NCI-H1105 (cell line): ENCODE data around the gene CCDC102A.

Experiments
- DNase-seq: peaks from one replicate; lab custom pipeline; 2025; lab: John Stamatoyannopoulos, UW

Gene CCDC102A

DNA sequence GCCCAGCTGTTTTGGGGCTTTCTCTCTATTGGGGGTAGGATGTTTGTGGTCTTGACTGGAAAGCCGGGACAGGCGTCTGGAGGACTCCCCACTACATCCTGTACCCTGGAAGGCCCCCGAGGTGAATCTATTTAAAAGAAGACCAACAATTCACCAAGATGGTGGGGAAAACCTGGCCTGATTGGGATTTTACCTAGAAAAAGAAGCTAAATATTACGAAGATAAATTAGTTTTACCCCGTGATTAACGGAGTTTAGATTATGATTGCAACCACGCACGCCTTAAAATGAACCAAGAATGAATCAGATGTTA lies 779 bp upstream of the CCDC102A start:
- no peak for DNase-seq

DNA sequence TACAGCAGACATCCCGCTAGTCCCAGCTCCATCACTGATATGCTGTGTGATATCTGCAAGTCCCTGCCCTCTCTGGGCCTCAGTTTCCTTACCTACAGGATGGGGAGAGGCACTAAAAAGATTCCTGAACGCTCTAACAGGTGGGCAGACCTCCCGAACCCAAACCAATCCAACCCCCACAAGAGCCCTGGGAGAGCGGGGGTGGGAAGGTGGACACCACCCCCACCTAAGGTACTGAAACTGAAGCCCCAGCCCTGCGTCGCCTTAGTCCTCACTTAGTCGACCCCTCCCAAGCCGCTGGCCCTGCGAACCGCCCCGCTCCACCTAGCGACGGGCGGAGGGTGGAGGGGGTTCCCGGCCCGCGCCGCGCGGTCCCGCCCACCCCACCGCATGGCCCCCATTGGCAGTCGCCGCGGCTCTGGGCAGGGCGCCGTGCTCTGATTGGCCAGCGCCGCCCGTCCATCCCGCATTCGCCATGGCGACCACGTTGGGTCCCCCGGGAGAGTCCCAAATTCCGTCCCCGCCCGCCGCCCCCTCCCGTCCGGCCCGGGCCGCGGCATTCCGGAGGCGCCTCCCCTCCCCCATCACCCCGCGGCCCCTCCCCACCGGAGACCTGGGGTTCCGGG lies 578 bp downstream of the CCDC102A start:
- peak; percentile 44 for DNase-seq

DNA sequence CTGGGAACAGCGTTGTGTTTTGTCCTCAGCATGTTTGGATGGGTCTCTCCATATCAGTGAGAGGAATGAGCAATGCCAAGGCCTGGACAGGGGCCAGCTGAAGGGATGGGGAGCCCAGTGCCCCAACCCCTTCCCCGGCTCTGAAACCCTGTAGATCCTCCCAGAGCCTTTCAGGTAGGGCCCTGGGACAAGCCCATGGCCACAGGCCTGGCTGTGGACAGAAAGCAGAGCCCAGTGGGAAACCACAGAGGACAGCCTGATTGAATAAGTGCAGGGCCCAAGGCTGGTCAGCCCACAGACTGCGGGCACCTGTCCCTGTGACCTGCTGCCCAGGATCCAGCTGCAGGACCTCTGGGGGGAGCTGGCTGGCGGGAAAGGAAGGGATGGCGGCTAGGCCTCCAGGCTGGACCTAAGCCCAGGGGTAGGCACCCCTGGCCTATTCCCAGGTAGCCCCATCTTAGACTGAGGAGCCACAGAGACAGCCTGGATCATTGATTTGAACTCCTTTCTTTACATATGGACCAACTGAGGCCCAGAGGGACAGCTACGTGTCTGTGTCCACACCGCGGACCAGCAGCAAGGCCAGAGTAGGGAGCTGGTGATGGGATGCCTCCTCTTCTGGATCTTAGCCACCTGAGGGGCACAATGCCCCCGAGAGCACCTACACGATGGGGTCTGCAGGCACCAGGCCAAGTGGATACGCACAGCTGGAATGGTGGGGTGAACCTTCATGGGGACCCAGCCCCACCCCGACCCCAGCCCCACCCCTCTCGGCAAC lies 1.3 kb downstream of the CCDC102A start:
- no peak for DNase-seq

DNA sequence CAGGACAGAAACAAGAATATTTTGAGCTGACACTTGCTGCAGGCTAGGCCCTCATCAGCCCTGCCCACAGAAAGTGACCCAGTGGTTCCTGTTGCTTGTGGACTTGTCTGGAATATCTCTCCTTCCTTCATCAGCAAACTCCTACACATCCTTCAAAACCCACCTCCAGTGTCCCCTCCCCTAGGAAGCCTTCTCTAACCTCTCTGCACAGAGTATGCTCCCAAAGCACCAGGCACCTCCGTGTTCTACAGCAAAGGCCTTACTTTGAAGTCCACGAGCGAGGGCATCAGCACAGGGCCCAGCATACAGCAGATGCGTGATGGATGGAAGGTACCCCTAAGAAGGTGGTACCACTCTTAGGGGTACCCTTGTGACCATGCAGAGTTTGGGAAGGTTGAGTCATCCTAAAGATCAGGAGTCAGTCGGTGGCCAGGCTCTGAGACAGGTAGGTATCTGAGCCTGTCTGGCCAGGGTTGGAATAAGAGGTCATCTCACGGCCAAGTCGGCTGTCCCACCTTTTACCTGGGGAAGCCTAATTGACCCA lies 2.0 kb downstream of the CCDC102A start:
- no peak for DNase-seq

DNA sequence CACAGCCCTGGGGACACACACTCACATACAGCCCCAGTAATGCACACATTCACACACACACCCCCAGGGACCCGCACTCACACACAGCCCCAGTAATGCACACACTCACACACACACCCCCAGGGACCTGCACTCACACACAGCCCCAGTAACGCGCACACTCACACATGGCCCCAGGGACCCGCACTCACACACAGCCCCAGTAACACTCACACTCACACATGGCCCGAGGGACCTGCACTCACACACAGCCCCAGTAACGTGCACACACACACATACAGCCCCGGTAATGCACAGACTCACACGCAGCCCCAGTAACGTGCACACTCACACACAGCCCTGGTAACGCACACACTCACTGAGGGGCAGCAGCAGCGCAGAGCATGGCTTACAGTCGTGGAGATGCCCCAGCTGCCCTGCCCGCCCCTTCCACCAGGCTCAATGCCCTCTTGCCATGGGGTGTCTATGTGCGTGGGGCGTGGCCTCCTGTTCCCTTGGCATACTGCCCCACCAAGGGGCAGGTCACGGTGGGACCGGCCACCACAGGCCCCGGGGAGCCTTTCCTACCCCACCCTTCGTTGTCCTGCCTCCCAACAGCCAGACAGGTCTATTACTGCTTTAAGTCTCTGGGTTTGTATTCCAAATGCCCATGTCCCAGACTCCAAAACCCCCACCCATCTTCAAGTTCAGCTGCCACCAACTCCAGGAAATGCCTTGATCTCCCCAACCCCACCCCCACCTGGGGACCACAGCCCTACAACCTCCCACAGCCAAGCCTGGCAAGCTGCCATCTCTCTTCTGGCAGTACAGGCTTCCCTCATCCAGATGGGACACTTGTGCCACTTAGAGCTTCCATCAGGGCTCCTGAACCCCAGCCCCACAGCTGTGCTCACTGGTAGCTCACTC lies 2.7 kb downstream of the CCDC102A start:
- no peak for DNase-seq

DNA sequence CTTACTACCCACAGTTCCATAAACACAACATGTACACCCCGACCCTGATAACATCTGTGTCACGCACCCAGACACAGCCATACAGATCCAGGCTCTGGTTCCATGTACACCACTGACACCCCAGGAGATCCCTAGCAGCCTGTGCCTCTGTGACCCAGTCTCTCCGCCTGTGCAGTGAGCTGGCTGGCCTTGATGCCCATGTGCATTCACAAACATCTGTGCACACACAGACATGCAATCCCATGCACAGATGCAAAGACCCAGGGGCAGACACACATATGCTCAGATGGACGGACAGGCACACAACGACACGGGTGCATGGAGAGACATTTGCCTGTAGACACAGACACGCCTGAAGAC lies 4.1 kb downstream of the CCDC102A start:
- no peak for DNase-seq

DNA sequence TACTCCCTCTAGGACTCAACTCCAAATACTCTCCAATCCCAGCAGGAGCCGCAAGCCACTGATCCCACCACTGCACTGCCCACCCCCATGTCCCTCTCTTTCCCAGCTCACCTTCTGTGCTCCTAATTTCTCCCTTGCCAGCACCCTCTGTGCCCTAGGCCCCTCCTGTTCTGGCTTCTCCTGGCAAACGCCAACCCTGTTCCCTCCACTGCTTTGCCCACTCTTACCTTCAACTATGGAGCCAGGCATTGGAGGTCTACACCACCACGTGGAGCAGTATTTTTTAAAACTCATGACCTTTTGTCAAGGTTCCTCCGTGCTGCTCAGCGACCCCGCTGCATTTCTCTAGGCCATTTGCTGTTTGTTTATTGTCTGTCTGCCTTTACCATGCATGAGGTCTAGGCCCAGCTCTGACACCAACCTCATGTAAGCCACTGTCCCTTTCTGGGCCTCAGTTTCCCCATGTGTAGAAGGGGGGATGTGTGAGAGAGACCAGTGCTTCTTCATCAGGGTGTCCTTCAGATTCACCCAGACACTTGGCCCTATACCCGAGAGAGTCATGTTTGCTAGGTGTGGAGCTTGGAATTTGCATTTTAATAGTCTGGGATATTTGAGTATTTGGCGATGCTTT lies 4.6 kb downstream of the CCDC102A start:
- no peak for DNase-seq

DNA sequence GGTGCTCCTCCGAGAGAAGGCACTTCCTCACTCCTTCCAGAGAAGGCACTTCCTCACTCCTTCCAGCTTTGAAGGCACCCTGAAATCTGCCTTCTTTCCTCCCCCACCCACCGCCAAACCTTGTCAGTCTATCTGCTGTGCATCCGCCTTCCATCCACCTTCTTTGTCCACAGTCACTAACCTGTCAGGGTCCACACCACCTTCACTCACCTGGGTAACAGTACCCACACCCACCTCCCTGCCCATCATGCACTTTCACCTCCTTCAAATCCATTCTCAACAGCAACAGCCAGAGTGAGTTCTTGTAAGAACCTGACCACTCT lies 5.2 kb downstream of the CCDC102A start:
- no peak for DNase-seq

DNA sequence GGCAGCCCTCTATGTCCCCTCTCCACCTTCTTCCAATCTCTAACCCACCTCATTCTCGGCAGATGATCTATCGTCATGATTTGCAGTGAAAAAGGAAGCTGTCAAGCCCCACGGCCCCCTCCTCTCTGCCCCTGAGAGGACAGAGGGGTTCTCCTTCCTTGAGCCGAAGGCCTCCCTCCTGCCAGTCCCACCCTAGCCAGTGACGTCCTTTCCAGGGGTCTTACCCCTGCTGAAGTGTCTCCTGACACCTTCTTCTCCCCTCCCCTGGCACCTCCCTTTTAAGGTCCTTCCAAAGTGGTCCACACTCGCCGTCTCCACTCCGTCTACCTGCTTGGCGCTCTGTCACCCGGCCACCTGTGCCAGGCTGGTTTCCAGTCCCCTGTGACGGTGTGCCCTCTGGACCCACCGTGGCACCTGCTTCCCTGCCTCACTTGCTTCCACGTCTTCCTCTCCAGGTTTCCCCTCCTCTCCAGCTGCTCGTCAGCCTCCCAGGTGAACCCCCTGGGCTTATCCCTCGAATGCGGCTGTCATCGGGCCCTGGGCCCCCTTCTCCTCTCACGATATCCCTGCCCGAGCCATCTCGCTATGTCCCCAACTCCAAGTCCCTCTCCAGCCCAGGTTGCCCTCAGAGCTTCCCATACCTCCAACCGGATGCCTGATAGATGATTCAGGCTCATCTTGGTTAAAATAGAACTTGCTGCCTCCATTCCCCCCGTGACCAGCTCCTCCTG lies 5.7 kb downstream of the CCDC102A start:
- no peak for DNase-seq

DNA sequence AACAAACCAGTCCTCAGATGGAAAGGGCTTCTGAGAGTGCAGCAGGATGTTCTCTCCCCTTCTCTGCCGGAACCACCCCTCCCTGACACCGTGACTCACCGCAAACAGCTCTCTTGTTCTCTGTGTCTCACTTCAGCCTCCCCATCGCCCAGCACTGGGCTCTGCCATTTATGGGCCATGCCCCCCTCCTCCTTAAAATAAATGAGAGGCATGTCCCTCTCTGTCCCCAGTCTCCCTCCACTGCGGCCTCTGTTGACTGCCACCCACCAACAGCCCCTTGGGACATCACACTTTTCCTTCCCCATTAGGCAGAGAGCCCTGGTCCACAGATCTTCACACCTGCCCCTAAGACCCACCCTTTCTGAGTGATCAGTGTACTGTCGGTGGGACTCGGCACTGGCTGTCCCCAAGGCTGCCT lies 6.3 kb downstream of the CCDC102A start:
- DNase-seq, result no peak

DNA sequence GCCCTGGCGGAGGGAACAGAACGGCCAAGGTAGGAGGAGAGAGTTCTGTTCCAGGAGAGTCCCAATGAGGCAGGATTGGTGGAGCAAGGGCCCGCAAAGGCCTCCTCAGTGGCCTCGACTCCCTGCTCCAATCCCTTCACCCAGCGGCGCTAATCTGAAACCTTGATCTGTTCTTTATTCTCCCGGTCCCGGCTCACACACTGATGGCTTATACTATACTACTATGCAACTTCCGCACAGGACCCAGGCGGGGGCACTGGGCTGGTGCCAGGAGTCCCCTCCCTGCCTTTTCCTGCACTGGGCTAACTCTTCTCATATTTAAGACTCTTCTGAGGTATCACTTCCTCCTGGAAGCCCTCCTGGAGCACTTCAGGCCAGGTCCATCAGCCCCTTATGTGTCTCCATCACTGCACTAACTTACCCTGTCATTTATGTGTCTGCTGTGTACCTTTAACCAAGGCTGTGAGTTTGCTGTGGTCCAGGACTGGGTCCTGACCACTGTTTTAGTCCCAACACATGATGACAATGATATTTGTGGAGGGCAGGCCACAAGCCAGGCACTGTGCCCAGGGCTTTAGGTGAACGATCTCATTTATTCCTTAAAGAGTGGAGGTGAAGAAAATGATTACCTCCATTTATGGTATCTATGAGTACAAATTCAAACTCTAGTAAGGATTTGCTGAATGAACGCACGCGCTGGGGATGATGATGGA lies 6.8 kb downstream of the CCDC102A start:
- no peak for DNase-seq

DNA sequence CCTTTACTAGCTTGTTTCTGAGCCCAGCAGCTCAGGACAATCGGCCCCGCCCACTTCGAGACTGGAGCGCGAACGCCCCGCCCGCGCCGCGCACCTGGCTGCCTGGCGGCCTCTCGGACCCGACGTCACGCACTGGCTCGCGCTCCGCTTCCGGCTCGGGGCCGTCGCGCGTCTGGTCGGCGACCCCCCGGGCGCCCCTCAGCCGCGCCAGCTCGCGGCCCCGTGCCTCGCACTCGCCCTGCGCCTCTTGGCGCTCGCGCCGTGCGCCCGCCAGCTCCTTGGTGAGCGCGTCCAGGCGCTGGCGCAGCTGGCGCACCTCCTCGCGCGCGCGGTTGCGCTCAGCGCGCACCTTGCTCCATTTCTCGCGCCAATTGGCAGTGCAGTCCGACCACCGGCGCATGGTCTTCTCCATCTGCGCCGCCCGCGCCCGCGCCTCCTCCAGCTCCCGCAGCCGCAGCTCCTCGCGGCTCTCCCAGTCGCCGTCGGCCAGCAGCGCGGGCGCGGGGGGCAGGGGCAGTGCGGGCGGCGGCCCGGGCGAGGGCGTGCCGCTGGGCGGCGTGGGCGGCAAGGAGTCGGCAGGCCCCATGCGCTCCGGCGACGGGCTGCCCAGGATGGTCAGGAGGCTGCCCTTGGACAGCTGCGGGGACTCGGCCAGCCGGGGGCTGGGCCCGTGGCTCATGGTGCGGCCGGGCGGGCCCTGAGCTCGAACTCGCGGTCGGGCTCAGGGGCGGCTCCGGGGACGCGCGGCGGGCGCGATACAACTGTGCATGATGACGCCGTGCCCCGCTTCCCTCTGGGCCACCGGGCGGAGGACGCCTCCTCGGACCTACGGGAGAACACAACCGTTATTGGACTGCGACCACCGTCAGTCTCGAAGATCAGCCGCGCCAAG lies 7.6 kb downstream of the CCDC102A start:
- DNase-seq, result no peak

DNA sequence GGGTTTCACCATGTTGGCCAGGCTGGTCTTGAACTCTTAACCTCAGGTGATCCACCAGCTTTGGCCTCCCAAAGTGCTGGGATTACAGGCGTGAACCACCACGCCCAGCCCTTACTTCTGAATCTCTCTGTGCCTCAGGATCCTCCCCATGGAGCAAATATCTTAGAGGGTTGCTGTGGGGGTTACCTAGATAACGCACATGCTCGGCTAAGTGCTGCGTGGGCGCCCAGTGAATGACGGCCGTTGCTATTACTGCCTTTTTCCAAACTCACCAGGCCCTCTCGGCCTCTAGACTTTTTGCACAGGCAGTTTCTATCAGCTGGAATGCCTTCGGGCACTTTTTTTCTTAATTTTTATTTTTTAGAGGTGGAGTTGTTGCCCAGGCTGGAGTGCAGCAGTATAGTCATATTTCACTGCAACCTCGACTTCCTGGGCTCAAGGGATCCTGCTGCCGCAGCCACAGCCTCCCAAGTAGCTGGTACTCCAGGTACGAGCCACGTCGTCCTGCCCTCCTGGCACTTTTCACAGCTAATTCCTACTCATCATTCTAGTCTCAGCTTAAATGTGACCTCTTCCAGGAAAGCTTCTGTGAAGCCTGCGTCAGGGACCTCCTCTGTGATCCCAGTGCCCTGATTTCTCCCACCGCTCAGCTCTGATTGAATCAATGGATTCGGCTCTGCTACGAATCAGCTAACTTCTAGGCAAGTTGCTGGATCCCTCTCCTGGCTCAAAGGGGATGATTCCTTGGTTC lies 8.6 kb downstream of the CCDC102A start:
- no peak for DNase-seq

DNA sequence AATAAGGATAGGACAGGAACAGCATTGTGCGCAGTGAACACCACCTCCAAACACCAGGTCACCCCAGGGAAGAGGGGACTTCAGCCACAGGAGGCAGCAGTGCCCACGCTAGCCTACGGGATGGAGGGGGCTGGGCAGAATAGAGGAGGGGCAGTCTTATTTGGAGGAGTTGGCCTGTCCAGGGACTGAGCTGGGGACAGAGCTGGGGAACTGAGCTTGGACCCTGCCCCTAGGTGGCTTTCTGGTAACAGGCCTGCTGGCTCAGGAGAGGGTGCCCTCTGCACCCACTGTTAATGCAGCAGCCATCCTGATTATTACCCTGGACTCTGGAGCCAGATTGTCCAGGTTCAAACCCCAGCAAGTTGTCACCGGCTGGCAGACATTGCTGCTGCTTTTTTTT lies 9.3 kb downstream of the CCDC102A start:
- DNase-seq, result no peak

DNA sequence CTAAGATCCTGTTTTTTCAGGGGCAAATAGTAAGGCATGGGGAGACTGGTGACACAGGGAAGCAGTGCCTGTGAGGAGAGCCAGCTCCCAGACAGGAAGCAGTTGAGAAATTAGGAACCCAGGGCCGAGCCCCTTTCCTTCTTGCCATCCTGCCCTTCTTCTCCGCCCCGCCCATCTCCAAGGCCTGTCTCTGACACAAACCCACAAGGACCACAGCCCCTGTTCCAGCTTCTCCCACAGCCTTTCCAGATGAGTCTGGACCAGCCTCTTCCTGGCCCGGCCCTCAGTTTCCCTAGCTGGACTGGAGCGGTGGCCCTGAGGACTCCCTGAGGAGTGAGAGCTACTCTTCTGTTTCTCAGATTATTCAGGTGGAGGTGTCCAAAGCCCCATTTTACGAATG lies 9.9 kb downstream of the CCDC102A start:
- DNase-seq, result no peak

DNA sequence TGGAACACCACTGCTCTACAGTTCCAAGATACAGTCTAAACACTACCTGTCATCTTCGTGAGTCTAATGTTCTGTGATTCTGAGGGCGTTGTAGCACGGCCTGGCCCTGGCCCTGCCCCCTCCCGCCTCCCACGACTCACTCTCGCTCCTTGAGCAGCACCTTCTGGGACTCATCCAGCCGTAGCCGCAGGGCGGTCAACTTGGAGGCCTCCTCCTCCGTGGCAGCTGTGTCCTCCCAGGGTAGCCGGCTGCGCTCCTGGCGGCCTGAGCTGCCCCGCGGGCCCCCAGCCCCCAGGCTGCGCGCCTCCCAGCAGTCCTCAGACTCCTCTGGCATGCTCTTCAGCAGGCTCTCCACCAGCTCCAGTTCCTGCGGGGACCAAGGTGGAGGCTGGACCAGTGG lies 10.6 kb downstream of the CCDC102A start:
- no peak for DNase-seq

DNA sequence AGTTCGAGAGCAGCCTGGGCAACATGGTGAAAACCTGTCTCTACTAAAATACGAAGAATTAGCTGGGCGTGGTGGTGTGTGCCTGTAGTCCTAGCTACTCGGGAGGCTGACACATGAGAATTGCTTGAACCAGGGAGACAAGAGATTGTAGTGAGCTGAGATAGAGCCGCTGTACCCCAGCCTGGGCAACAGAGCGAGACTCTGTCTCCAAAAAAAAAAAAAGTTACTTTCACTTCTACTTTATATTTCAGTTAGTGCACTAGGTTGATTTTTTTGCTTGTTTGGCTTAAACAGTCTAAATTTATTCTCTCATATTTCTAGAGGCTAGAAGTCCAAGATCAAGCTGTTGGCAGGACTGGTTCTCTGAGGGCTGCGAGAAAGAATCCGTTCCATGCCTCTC lies 13.4 kb downstream of the CCDC102A start:
- no peak for DNase-seq

DNA sequence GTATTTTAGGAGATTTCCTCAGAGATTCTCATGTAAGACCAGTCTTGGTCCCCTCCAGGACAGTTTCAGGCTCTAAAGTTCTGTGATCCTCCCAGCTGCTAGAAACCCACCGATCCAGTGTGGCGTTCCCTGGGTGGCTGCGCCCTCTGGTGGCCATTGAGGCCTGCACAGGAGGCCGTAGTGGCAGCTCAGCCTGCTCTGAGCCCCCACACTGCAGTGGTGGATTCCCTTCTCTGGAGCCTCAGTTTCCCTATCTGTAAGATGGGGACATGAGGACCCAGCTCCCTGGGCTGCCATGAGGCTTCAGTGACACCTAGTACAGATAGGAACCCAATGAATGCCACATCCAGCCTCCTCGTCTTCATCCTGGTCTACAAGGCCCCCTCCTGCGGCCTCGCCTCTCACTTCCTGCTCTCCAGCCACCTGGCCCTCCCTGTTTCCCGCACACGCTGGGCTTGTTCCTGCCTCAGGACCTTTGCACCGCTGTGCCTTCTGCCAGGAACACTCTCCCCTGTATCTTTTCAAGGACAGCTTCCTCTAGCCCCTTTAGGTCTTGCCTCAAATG lies 16.5 kb downstream of the CCDC102A start:
- peak; percentile 37 for DNase-seq

DNA sequence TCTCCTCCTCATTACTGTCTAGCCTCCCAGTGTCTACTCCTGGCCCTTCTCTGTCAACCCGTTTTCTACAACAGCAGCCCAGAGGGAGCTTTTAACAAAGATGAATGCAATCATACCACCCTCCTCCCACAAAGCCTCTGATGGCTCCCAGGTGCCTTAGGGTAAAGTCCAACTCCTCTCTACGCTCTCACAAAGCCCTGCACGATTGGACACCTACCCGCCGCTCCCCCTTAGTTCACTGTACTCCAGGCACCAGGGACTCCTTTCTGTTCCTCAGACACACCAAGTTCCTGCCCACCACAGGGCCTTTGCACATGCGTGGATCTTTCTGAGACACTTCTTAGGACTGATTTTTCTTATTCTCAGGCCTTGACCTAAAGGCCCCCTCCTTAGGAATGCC lies 17.4 kb downstream of the CCDC102A start:
- no peak for DNase-seq
